GM21381 (cell line): ENCODE results near the gene CARMIL1.
"Not testable (repeated sequence)": the region's sequence is repeated elsewhere in the genome, so short reads cannot be mapped to it uniquely, and the experiment has no call there.

Source experiments
- ATAC-seq: cut with Tn5 transposase; IDR thresholded peaks from one replicate; pipeline ENCODE4 v1.9.1; 2021; ENCODE audit warnings: mild to moderate bottlenecking, moderate library complexity; ENCODE audit not compliant: unreplicated experiment

Gene CARMIL1

GRCh38 chr6:25548451-25548850 is 269.3 kb downstream of the CARMIL1 start:
- no peak for ATAC-seq

GRCh38 chr6:25550631-25551030 is 271.5 kb downstream of the CARMIL1 start:
- ATAC-seq = no peak

GRCh38 chr6:25553502-25553901 is 274.3 kb downstream of the CARMIL1 start:
- ATAC-seq = no peak

GRCh38 chr6:25555188-25555587 is 276.0 kb downstream of the CARMIL1 start:
- ATAC-seq = no peak

- ATAC-seq = no peak
Measured at GRCh38 chr6:25556516-25556915, 277.3 kb downstream of the CARMIL1 start.

- no peak for ATAC-seq
Measured at GRCh38 chr6:25558155-25558817, 279.1 kb downstream of the CARMIL1 start.

- ATAC-seq = no peak
Measured at GRCh38 chr6:25560865-25561264, 281.7 kb downstream of the CARMIL1 start.

GRCh38 chr6:25564943-25565342 is 285.8 kb downstream of the CARMIL1 start:
- no peak for ATAC-seq

- ATAC-seq = no peak
Measured at GRCh38 chr6:25570578-25570977, 291.4 kb downstream of the CARMIL1 start.

- ATAC-seq = no peak
Measured at GRCh38 chr6:25576919-25577318, 297.7 kb downstream of the CARMIL1 start.

- no peak for ATAC-seq
Measured at GRCh38 chr6:25578538-25578937, 299.4 kb downstream of the CARMIL1 start.

GRCh38 chr6:25579391-25579883 is 300.3 kb downstream of the CARMIL1 start:
- ATAC-seq = no peak

GRCh38 chr6:25579902-25580495 is 300.8 kb downstream of the CARMIL1 start:
- ATAC-seq = no peak

GRCh38 chr6:25582101-25582500 is 302.9 kb downstream of the CARMIL1 start:
- no peak for ATAC-seq

- ATAC-seq = no peak
Measured at GRCh38 chr6:25583099-25583498, 303.9 kb downstream of the CARMIL1 start.

GRCh38 chr6:25583906-25584305 is 304.7 kb downstream of the CARMIL1 start:
- no peak for ATAC-seq

- no peak for ATAC-seq
Measured at GRCh38 chr6:25585225-25585624, 306.1 kb downstream of the CARMIL1 start.

GRCh38 chr6:25586119-25586518 is 306.9 kb downstream of the CARMIL1 start:
- ATAC-seq = not testable (repeated sequence)

GRCh38 chr6:25586927-25587326 is 307.8 kb downstream of the CARMIL1 start:
- no peak for ATAC-seq

GRCh38 chr6:25590986-25591385 is 311.8 kb downstream of the CARMIL1 start:
- ATAC-seq = no peak

GRCh38 chr6:25596928-25597818 is 318.0 kb downstream of the CARMIL1 start:
- ATAC-seq = no peak
